T-helper 17 cell (primary cell): Measurements from ENCODE around the gene ATP11B. TPM values are rescaled to one million over a fixed set of nuclear protein-coding genes. Genes with fewer than 3 reads are reported as not detected.

Experiments used
- ATAC-seq: fragments of 150-1000 bp; cut with Tn5 transposase; 2 replicates; pipeline ENCODE4 v1.10.0; 2021; ENCODE audit warnings: mild to moderate bottlenecking, moderate library complexity
- DNase-seq, 3 donors: peaks; one replicate each; pipeline versions ENCODE4 v3.0.0 to v3.0.0-alpha.2; 2020 to 2021
- H3K9me3 ChIP-seq: one replicate; pipeline ENCODE4 v1.7.0; 2013; ENCODE audit warnings: low read length, mild to moderate bottlenecking; ENCODE audit not compliant: control insufficient read depth, poor library complexity, severe bottlenecking
- H3K27ac Mint-ChIP-seq: one replicate; pipeline ENCODE4 v1.8.0; 2022; ENCODE audit warnings: mild to moderate bottlenecking, moderate library complexity, mixed read lengths
- H3K27me3 Mint-ChIP-seq: one replicate; pipeline ENCODE4 v1.8.0; 2022; ENCODE audit warnings: mixed read lengths
- H3K36me3 Mint-ChIP-seq: one replicate; pipeline ENCODE4 v1.8.0; 2022; ENCODE audit warnings: low read depth, mixed read lengths
- H3K4me1 Mint-ChIP-seq: one replicate; pipeline ENCODE4 v1.8.0; 2022; ENCODE audit warnings: mild to moderate bottlenecking, mixed read lengths
- H3K4me3 Mint-ChIP-seq: one replicate; pipeline ENCODE4 v1.8.0; 2022; ENCODE audit warnings: mild to moderate bottlenecking, moderate library complexity, mixed read lengths
- total RNA-seq, 4 donors: library from RNA in 2 of 4; stranded (reverse) in 2 of 4; gene quantifications; one replicate each; pipeline ENCODE4 v1.2.3 and lab custom pipeline; 2022 to 2026

ATP11B gene
- total RNA-seq, 2 donors from 2014 or later: 121 to 145 TPM

- DNase-seq (no peak), ATAC-seq (peak; percentile 74)
- H3K27ac Mint-ChIP-seq: peak overlapping the region; percentile 91
- H3K9me3 ChIP-seq: no peaks in the 10 kb centered on the region
- H3K36me3 Mint-ChIP-seq: peaks cover under 1% of the 10 kb centered on the region
- peaks cover 37% of the 10 kb centered on the region for H3K4me1 Mint-ChIP-seq
- peak overlapping the region; percentile 78 for H3K4me3 Mint-ChIP-seq
- no peaks in the 10 kb centered on the region for H3K27me3 Mint-ChIP-seq
Measured at GRCh38 chr3:182967218-182968204, 174.2 kb downstream of the ATP11B start.

GRCh38 chr3:182969277-182969676 lies 176.0 kb downstream of the ATP11B start:
- H3K4me3 Mint-ChIP-seq: no peak overlapping the region
- DNase-seq (no peak), ATAC-seq (no peak)
- no peaks in the 10 kb centered on the region for H3K27me3 Mint-ChIP-seq
- H3K27ac Mint-ChIP-seq: peak overlapping the region; percentile 19
- H3K9me3 ChIP-seq: no peaks in the 10 kb centered on the region
- peaks cover 37% of the 10 kb centered on the region for H3K4me1 Mint-ChIP-seq
- no peaks in the 10 kb centered on the region for H3K36me3 Mint-ChIP-seq

GRCh38 chr3:182969853-182970252 lies 176.5 kb downstream of the ATP11B start:
- ATAC-seq: no peak
- DNase-seq: no peak
- H3K36me3 Mint-ChIP-seq: no peaks in the 10 kb centered on the region
- H3K27ac Mint-ChIP-seq: no peak overlapping the region
- peaks cover 38% of the 10 kb centered on the region for H3K4me1 Mint-ChIP-seq
- no peaks in the 10 kb centered on the region for H3K9me3 ChIP-seq
- H3K4me3 Mint-ChIP-seq: no peak overlapping the region
- H3K27me3 Mint-ChIP-seq: no peaks in the 10 kb centered on the region

DNA sequence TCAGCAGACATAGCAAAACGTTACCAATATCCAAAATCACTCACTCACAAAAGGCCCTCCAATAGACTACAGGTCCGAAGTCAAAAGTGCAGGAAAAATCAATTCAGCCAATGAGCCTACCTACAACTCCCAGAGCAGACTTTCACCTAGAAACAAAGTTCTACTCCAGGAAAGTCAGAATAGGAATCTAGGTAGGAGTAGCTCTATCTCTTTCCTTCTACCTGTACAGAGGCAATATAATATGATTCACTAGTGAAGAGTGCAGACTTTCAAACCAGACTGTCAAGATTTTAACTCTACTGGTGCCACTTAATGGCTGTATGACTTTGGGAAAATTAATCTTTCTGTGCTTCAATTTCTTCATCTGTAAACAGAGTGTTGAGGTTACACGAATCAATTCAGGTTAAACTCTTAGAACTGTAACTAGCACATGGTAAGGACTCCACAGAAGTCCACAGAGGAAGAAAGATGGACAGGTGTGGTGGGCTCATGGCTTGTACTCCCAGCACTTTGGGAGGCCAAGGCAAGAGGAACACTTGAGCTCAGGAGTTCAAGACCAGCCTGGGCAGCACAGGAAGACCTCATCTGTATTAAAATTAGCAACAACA lies 177.6 kb downstream of the ATP11B start:
- peaks cover 39% of the 10 kb centered on the region for H3K4me1 Mint-ChIP-seq
- H3K9me3 ChIP-seq: no peaks in the 10 kb centered on the region
- ATAC-seq (no peak), DNase-seq (no peak)
- no peaks in the 10 kb centered on the region for H3K27me3 Mint-ChIP-seq
- H3K36me3 Mint-ChIP-seq: no peaks in the 10 kb centered on the region
- no peak overlapping the region for H3K4me3 Mint-ChIP-seq
- H3K27ac Mint-ChIP-seq: peak overlapping the region; percentile 45

Other genes with a start within 250 kb of the ATP11B start
- 10 to 100 TPM; 32.7 to 51.5 TPM for gene DCUN1D1, start 187.0 kb downstream of the ATP11B start, total RNA-seq